ENCODE results near the gene NELL1. TPM values are rescaled to one million over a fixed set of nuclear protein-coding genes. Genes with fewer than 3 reads are reported as not detected.

The NELL1 gene
- total RNA-seq, 1 donor from 2014 or later = not detected

DNA sequence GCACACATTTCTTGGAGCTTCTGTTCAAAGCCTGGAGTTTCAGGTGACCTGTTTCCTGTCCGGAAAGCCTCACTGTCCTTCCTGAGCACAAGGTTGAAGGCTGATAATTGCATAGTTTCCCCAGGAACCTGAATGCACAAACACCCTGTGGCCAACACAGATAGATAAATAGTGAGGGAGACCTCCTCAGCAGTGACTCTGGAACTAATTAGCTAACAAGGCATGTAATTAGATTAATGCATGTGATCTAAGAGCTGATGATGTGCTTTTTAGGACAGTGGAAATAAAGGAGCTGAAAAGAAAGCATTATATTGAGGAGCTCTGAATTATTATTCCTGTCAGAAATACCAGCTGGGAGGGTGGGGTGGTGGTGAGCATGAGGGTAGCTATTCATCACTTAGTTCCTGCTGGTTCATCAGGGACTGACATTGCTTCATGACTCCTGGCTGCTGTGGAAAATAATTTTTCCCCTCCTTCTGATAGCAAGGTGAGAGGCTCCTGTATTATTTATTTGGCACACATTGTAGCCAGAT, 101.1 kb downstream of the NELL1 start:
- Mint-ChIP-seq H3K27me3 (ENCODE audit: unreplicated experiment) (no peaks in the 10 kb centered on the region), H3K9me3 (ENCODE audit: unreplicated experiment) (peaks cover 12% of the 10 kb centered on the region), H3K4me3 (ENCODE audit: unreplicated experiment) (no peak overlapping the region), H3K4me1 (ENCODE audit: unreplicated experiment) (no peaks in the 10 kb centered on the region), H3K27ac (ENCODE audit: unreplicated experiment) (no peak overlapping the region), H3K36me3 (ENCODE audit: unreplicated experiment) (no peaks in the 10 kb centered on the region)
- TF ChIP-seq, protein P1, sequence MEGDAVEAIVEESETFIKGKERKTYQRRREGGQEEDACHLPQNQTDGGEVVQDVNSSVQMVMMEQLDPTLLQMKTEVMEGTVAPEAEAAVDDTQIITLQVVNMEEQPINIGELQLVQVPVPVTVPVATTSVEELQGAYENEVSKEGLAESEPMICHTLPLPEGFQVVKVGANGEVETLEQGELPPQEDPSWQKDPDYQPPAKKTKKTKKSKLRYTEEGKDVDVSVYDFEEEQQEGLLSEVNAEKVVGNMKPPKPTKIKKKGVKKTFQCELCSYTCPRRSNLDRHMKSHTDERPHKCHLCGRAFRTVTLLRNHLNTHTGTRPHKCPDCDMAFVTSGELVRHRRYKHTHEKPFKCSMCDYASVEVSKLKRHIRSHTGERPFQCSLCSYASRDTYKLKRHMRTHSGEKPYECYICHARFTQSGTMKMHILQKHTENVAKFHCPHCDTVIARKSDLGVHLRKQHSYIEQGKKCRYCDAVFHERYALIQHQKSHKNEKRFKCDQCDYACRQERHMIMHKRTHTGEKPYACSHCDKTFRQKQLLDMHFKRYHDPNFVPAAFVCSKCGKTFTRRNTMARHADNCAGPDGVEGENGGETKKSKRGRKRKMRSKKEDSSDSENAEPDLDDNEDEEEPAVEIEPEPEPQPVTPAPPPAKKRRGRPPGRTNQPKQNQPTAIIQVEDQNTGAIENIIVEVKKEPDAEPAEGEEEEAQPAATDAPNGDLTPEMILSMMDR (IDR thresholded peaks at IDR 0.05) = no peak
- no peak for DNase-seq (ENCODE audit: extremely low spot score, unreplicated experiment)

DNA sequence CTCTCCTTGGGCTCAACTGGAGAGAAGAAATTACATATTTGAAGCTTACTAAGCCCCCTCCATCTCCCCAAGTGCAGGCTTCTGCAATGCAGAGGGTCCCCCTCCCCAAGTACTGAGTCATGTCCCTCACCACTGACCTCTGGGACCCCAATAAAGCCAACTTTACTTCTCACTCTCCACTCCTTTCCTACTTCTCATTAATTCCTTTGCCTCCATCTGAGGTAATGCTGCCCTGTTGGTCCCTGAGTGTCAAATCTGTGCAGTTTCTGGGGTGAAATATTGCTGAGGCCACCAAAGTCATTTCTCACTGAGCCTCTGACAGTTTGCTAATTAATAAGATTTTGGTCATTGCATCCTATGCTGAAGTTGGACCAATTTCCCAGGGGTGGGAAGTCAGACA, 101.6 kb downstream of the NELL1 start:
- Mint-ChIP-seq H3K9me3 (ENCODE audit: unreplicated experiment) (peaks cover 9% of the 10 kb centered on the region), H3K4me3 (ENCODE audit: unreplicated experiment) (no peak overlapping the region), H3K4me1 (ENCODE audit: unreplicated experiment) (no peaks in the 10 kb centered on the region), H3K36me3 (ENCODE audit: unreplicated experiment) (no peaks in the 10 kb centered on the region), H3K27ac (ENCODE audit: unreplicated experiment) (no peak overlapping the region), H3K27me3 (ENCODE audit: unreplicated experiment) (no peaks in the 10 kb centered on the region)
- DNase-seq (ENCODE audit: extremely low spot score, unreplicated experiment) = no peak
- TF ChIP-seq, protein P1 (IDR thresholded peaks at IDR 0.05) = no peak

DNA sequence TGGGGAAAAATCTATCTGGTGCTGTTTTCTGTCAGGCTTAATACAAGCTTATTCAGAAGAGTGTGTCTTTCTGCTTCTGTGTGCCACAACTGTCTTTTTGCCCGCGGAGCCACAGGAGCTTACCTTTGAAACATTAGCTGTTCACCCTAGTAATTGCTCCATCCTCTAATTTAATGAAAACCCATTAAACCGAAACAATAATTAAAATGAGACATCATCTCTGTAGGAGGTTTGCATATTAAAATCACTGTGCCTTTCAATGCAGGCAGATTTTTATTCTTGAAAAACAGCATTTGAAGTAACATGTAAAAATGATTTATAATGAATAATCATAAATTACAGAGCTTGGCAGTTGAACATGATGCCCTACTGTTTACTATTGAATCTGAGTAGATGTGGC, 102.3 kb downstream of the NELL1 start:
- Mint-ChIP-seq H3K4me1 (ENCODE audit: unreplicated experiment) (no peaks in the 10 kb centered on the region), H3K27me3 (ENCODE audit: unreplicated experiment) (no peaks in the 10 kb centered on the region), H3K27ac (ENCODE audit: unreplicated experiment) (no peak overlapping the region), H3K36me3 (ENCODE audit: unreplicated experiment) (no peaks in the 10 kb centered on the region), H3K4me3 (ENCODE audit: unreplicated experiment) (no peak overlapping the region), H3K9me3 (ENCODE audit: unreplicated experiment) (peaks cover 4% of the 10 kb centered on the region)
- TF ChIP-seq, protein P1 (IDR thresholded peaks at IDR 0.05) = no peak
- no peak for DNase-seq (ENCODE audit: extremely low spot score, unreplicated experiment)

DNA sequence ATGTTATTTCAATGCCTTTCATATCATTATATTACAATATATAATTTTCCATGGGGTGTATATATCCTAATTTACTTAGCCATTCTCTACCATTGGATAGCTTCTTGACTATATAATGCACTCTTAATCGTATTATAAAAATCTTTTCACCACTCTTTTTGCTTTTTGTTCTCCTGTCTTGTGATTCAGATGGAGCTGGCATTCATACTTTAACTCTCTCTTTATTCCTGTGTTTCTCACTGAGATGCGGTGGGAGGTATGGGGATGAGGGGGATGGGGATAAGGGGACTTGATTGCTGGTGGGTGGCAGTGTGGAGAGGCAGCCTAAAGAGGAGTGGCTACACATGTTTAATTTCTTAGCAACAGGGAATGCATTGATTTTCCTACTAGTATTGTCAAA, 105.9 kb downstream of the NELL1 start:
- no peaks in the 10 kb centered on the region for H3K36me3 Mint-ChIP-seq (ENCODE audit: unreplicated experiment)

DNA sequence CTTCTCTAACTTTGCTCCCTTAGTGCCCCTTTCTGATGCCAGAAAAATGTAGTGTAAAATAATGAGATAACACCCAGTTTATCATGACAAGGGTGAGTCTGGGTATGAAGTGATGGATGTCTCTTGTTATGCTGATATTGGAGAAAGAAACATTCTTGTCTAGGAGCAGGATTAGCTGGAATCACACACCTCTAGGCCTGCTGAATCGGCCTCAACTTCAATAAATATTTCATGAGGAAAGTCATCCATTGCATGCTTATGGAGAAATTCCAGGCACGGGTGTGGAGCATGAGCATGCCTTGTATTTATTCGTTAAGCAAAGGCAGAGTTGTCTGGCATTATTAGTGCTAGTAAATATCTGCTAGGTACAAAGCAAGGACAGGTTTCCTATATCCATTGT, 113.4 kb downstream of the NELL1 start:
- TF ChIP-seq, protein P1 (IDR thresholded peaks at IDR 0.05) = no peak
- DNase-seq (ENCODE audit: extremely low spot score, unreplicated experiment) = no peak
- H3K27me3 Mint-ChIP-seq (ENCODE audit: unreplicated experiment) = no peaks in the 10 kb centered on the region
- no peaks in the 10 kb centered on the region for H3K36me3 Mint-ChIP-seq (ENCODE audit: unreplicated experiment)
- peaks cover 10% of the 10 kb centered on the region for H3K9me3 Mint-ChIP-seq (ENCODE audit: unreplicated experiment)
- no peak overlapping the region for H3K27ac Mint-ChIP-seq (ENCODE audit: unreplicated experiment)
- H3K4me1 Mint-ChIP-seq (ENCODE audit: unreplicated experiment) = no peaks in the 10 kb centered on the region
- H3K4me3 Mint-ChIP-seq (ENCODE audit: unreplicated experiment) = no peak overlapping the region

More for the DNA sequence above, 105.9 kb downstream of the NELL1 start:
- no peak overlapping the region for H3K27ac Mint-ChIP-seq (ENCODE audit: unreplicated experiment)
- no peak overlapping the region for H3K4me3 Mint-ChIP-seq (ENCODE audit: unreplicated experiment)
- TF ChIP-seq, protein P1 (IDR thresholded peaks at IDR 0.05) = no peak
- H3K4me1 Mint-ChIP-seq (ENCODE audit: unreplicated experiment) = no peaks in the 10 kb centered on the region
- no peaks in the 10 kb centered on the region for H3K27me3 Mint-ChIP-seq (ENCODE audit: unreplicated experiment)
- DNase-seq (ENCODE audit: extremely low spot score, unreplicated experiment) = no peak
- peaks cover under 1% of the 10 kb centered on the region for H3K9me3 Mint-ChIP-seq (ENCODE audit: unreplicated experiment)

Data from osteocyte (in vitro differentiated cells).